Mesenchymal stem cell (in vitro differentiated cells and primary cell): ENCODE results near the gene CHRM2.

ENCODE experiments used
- DNase-seq: peaks from one replicate; pipeline ENCODE4 v3.0.0-alpha.2; 2013
- H2AFZ ChIP-seq: one replicate; pipeline ENCODE4 v1.6.1; 2013; ENCODE audit warnings: low read depth, mild to moderate bottlenecking, control low read depth, inconsistent platforms, low read length, moderate library complexity
- H2AK5ac ChIP-seq: 2 replicates; pipeline ENCODE4 v1.6.1; 2013; ENCODE audit warnings: low read length, moderate library complexity, mild to moderate bottlenecking, inconsistent platforms; ENCODE audit not compliant: severe bottlenecking
- H2BK120ac ChIP-seq: one replicate; pipeline ENCODE4 v1.6.1; 2013; ENCODE audit warnings: low read depth, mild to moderate bottlenecking, inconsistent platforms, low read length, moderate library complexity
- H2BK12ac ChIP-seq, 2 experiments: one replicate each; pipeline ENCODE4 v1.6.1; 2013; ENCODE audit warnings: inconsistent platforms in 2 of 2, low read length in 2 of 2, mild to moderate bottlenecking in 2 of 2, moderate library complexity in 2 of 2, control low read depth in 1 of 2
- H2BK15ac ChIP-seq: one replicate; pipeline ENCODE4 v1.6.1; 2013; ENCODE audit warnings: mild to moderate bottlenecking, low read depth, inconsistent platforms; ENCODE audit not compliant: poor library complexity, severe bottlenecking
- H2BK5ac ChIP-seq: 2 replicates; pipeline ENCODE4 v1.6.1; 2013; ENCODE audit warnings: low read depth, mild to moderate bottlenecking, low read length, control low read depth, inconsistent platforms; ENCODE audit not compliant: poor library complexity, severe bottlenecking
- H3K14ac ChIP-seq, 2 experiments: one replicate each; pipeline ENCODE4 v1.6.1; 2013; ENCODE audit warnings: inconsistent platforms in 2 of 2, low read length in 2 of 2, control low read depth in 1 of 2, mild to moderate bottlenecking in 1 of 2, moderate library complexity in 1 of 2
- H3K18ac ChIP-seq, 2 experiments: one replicate each; pipeline ENCODE4 v1.6.1; 2013; ENCODE audit warnings: inconsistent platforms in 2 of 2, low read length in 2 of 2, control low read depth in 1 of 2, low read depth in 1 of 2, mild to moderate bottlenecking in 1 of 2
- H3K23ac ChIP-seq, 2 experiments: one replicate each; pipeline ENCODE4 v1.6.1; 2013; ENCODE audit warnings: inconsistent platforms in 2 of 2, low read length in 2 of 2, mild to moderate bottlenecking in 2 of 2, moderate library complexity in 2 of 2, control low read depth in 1 of 2
- H3K27ac ChIP-seq: 2 replicates; pipeline ENCODE4 v1.5.1; 2013; ENCODE audit warnings: mild to moderate bottlenecking, moderate library complexity, low read length, control low read depth, inconsistent platforms; ENCODE audit not compliant: poor library complexity, severe bottlenecking
- H3K27me3 ChIP-seq, 2 experiments: 2 replicates each; pipeline versions ENCODE4 v1.6.1 to v1.7.0; 2013; ENCODE audit warnings: low read length in 2 of 2, mild to moderate bottlenecking in 2 of 2, moderate library complexity in 2 of 2, control low read depth in 1 of 2, inconsistent platforms in 1 of 2; ENCODE audit not compliant: control insufficient read depth in 1 of 2, insufficient read depth in 1 of 2
- H3K36me3 ChIP-seq, 2 experiments: 2 replicates each; pipeline versions ENCODE4 v1.6.1 to v1.7.0; 2013; ENCODE audit warnings: low read length in 2 of 2, control low read depth in 1 of 2, inconsistent platforms in 1 of 2, low read depth in 1 of 2, mild to moderate bottlenecking in 1 of 2; ENCODE audit not compliant: insufficient read depth in 2 of 2, control insufficient read depth in 1 of 2
- H3K4ac ChIP-seq, 2 experiments: one replicate each; pipeline ENCODE4 v1.6.1; 2013; ENCODE audit warnings: inconsistent platforms in 2 of 2, low read length in 2 of 2, mild to moderate bottlenecking in 2 of 2, moderate library complexity in 2 of 2, control low read depth in 1 of 2, low read depth in 1 of 2
- H3K4me1 ChIP-seq: 2 replicates; pipeline ENCODE4 v1.6.1; 2013; ENCODE audit warnings: low read depth, low read length, control low read depth; ENCODE audit not compliant: control insufficient read depth, insufficient read depth
- H3K4me2 ChIP-seq: 2 replicates; pipeline ENCODE4 v1.6.1; 2013; ENCODE audit warnings: low read length, mild to moderate bottlenecking, inconsistent platforms; ENCODE audit not compliant: poor library complexity, severe bottlenecking
- H3K4me3 ChIP-seq, 2 experiments: 2 replicates each; pipeline versions ENCODE4 v1.5.1 to v1.7.0; 2013; ENCODE audit warnings: low read length in 2 of 2, mild to moderate bottlenecking in 2 of 2, control low read depth in 1 of 2, low read depth in 1 of 2; ENCODE audit not compliant: insufficient read depth in 1 of 2
- H3K79me1 ChIP-seq: replicated peaks from 2 replicates; pipeline ENCODE4 v1.6.1; 2013; ENCODE audit warnings: mild to moderate bottlenecking, control low read depth, low read length, inconsistent platforms; ENCODE audit not compliant: poor library complexity, severe bottlenecking
- H3K9ac ChIP-seq: 2 replicates; pipeline ENCODE4 v1.7.0; 2013; ENCODE audit warnings: mild to moderate bottlenecking, low read length, moderate library complexity
- H3K9me3 ChIP-seq: 2 replicates; pipeline ENCODE4 v1.7.0; 2013; ENCODE audit warnings: mild to moderate bottlenecking, low read length; ENCODE audit not compliant: control insufficient read depth
- H4K8ac ChIP-seq: one replicate; pipeline ENCODE4 v1.6.1; 2013; ENCODE audit warnings: inconsistent platforms, mild to moderate bottlenecking, low read length, moderate library complexity
- H4K91ac ChIP-seq: one replicate; pipeline ENCODE4 v1.6.1; 2013; ENCODE audit warnings: mild to moderate bottlenecking, low read length, inconsistent platforms
- WGBS: methylation state at CpG from one replicate; pipeline ENCODE4 v1.1.7; 2013; ENCODE audit warnings: mixed read lengths; 5-methylcytosine and 5-hydroxymethylcytosine counted together

The CHRM2 gene

GRCh38 chr7:136890399-136890798 is 21.9 kb downstream of the CHRM2 start:
- H3K4me3 ChIP-seq, result no peak overlapping the region
- DNase-seq, result peak; percentile 15
- H4K91ac ChIP-seq, result no peak overlapping the region
- no peak overlapping the region for H2AFZ ChIP-seq
- H2BK5ac ChIP-seq, result no peak overlapping the region
- H3K27me3 ChIP-seq, result no peaks in the 10 kb centered on the region
- H3K27ac ChIP-seq, result no peak overlapping the region
- H3K79me1 ChIP-seq, result no peaks in the 10 kb centered on the region
- no peak overlapping the region for H3K18ac ChIP-seq
- H3K4ac ChIP-seq, result no peak overlapping the region
- no peak overlapping the region for H3K23ac ChIP-seq
- no peak overlapping the region for H2BK15ac ChIP-seq
- WGBS, result 66% methylated on average over 3 of the region's 3 CpGs
- no peak overlapping the region for H3K14ac ChIP-seq
- H3K36me3 ChIP-seq, result no peaks in the 10 kb centered on the region
- no peak overlapping the region for H2BK12ac ChIP-seq
- no peaks in the 10 kb centered on the region for H3K4me1 ChIP-seq
- H3K4me2 ChIP-seq, result no peak overlapping the region
- no peak overlapping the region for H2AK5ac ChIP-seq
- H3K9me3 ChIP-seq, result no peaks in the 10 kb centered on the region
- H2BK120ac ChIP-seq, result no peak overlapping the region
- no peak overlapping the region for H3K9ac ChIP-seq
- H4K8ac ChIP-seq, result no peak overlapping the region

- no peak overlapping the region for H2BK5ac ChIP-seq
- H2BK12ac ChIP-seq, result no peak overlapping the region
- no peak overlapping the region for H3K27ac ChIP-seq
- H3K79me1 ChIP-seq, result no peaks in the 10 kb centered on the region
- H2BK120ac ChIP-seq, result no peak overlapping the region
- H3K4ac ChIP-seq, result no peak overlapping the region
- no peak overlapping the region for H2BK15ac ChIP-seq
- WGBS, result 88% methylated on average over 1 of the region's 1 CpG
- no peak overlapping the region for H2AFZ ChIP-seq
- no peaks in the 10 kb centered on the region for H3K9me3 ChIP-seq
- H4K8ac ChIP-seq, result no peak overlapping the region
- no peak overlapping the region for H3K14ac ChIP-seq
- no peak for DNase-seq
- H3K27me3 ChIP-seq, result no peaks in the 10 kb centered on the region
- H3K18ac ChIP-seq, result no peak overlapping the region
- H3K36me3 ChIP-seq, result no peaks in the 10 kb centered on the region
- H3K4me3 ChIP-seq, result no peak overlapping the region
- no peaks in the 10 kb centered on the region for H3K4me1 ChIP-seq
- H4K91ac ChIP-seq, result no peak overlapping the region
- H3K9ac ChIP-seq, result no peak overlapping the region
- no peak overlapping the region for H3K4me2 ChIP-seq
- H2AK5ac ChIP-seq, result no peak overlapping the region
- H3K23ac ChIP-seq, result no peak overlapping the region
These were observed 23.4 kb downstream of the CHRM2 start for GRCh38 chr7:136891850-136892249.

GRCh38 chr7:136894789-136895188 is 26.3 kb downstream of the CHRM2 start:
- Histone ChIP-seq H2BK5ac (no peak overlapping the region), H2BK15ac (no peak overlapping the region), H3K18ac (no peak overlapping the region), H3K4ac (no peak overlapping the region), H3K27ac (no peak overlapping the region), H4K8ac (no peak overlapping the region), H3K27me3 (no peaks in the 10 kb centered on the region), H3K4me1 (no peaks in the 10 kb centered on the region), H2AK5ac (no peak overlapping the region), H3K9ac (no peak overlapping the region), H3K36me3 (no peaks in the 10 kb centered on the region), H4K91ac (no peak overlapping the region), H3K79me1 (no peaks in the 10 kb centered on the region), H3K14ac (no peak overlapping the region), H2BK120ac (no peak overlapping the region), H2AFZ (no peak overlapping the region), H3K9me3 (no peaks in the 10 kb centered on the region), H3K4me3 (no peak overlapping the region), H3K4me2 (no peak overlapping the region), H2BK12ac (no peak overlapping the region), H3K23ac (no peak overlapping the region)
- WGBS, result 100% methylated on average over 1 of the region's 2 CpGs
- DNase-seq, result no peak

- no peak overlapping the region for H4K91ac ChIP-seq
- H3K14ac ChIP-seq, result no peak overlapping the region
- H2BK5ac ChIP-seq, result no peak overlapping the region
- H3K18ac ChIP-seq, result no peak overlapping the region
- DNase-seq, result no peak
- no peaks in the 10 kb centered on the region for H3K27me3 ChIP-seq
- H3K9ac ChIP-seq, result no peak overlapping the region
- H2BK12ac ChIP-seq, result no peak overlapping the region
- no peak overlapping the region for H3K4me2 ChIP-seq
- H3K79me1 ChIP-seq, result no peaks in the 10 kb centered on the region
- no peak overlapping the region for H4K8ac ChIP-seq
- H2AFZ ChIP-seq, result no peak overlapping the region
- no peaks in the 10 kb centered on the region for H3K36me3 ChIP-seq
- no peak overlapping the region for H3K23ac ChIP-seq
- no peak overlapping the region for H3K4ac ChIP-seq
- no peaks in the 10 kb centered on the region for H3K9me3 ChIP-seq
- H2AK5ac ChIP-seq, result no peak overlapping the region
- no peak overlapping the region for H3K4me3 ChIP-seq
- H2BK15ac ChIP-seq, result no peak overlapping the region
- no peak overlapping the region for H3K27ac ChIP-seq
- 95% methylated on average over 2 of the region's 2 CpGs for WGBS
- H2BK120ac ChIP-seq, result no peak overlapping the region
- no peaks in the 10 kb centered on the region for H3K4me1 ChIP-seq
These were observed 29.2 kb downstream of the CHRM2 start for GRCh38 chr7:136897676-136898075.
